SK-N-MC (cell line): ENCODE results near the gene CLK1.

ENCODE experiments used
- DNase-seq: peaks from one replicate; pipeline ENCODE4 v3.0.0-alpha.2; 2011; ENCODE audit warnings: low read depth, low spot score
- H3K27ac ChIP-seq: fragments of 200-600 bp; sonication (generic); 2 replicates; pipeline ENCODE4 v1.5.1; 2016; ENCODE audit warnings: mixed run types
- H3K36me3 ChIP-seq: fragments of 200-600 bp; sonication (generic); 2 replicates; pipeline ENCODE4 v1.6.1; 2017; ENCODE audit warnings: antibody characterized with exemption, low read length, mixed read lengths; ENCODE audit not compliant: insufficient read depth
- H3K4me3 ChIP-seq: fragments of 200-600 bp; sonication (generic); 2 replicates; pipeline ENCODE4 v1.5.1; 2016
- H3K9ac ChIP-seq: fragments of 200-600 bp; sonication (generic); 2 replicates; pipeline ENCODE4 v1.8.0; 2017; ENCODE audit warnings: mixed run types, mixed read lengths; ENCODE audit not compliant: insufficient read length
- H3K9me3 ChIP-seq: fragments of 200-600 bp; sonication (generic); 2 replicates; pipeline ENCODE4 v1.6.1; 2017; ENCODE audit warnings: low read depth, mild to moderate bottlenecking, antibody characterized with exemption, low read length, moderate library complexity, mixed read lengths
- EZH2 ChIP-seq: fragments of 200-600 bp; sonication (generic); IDR thresholded peaks from one replicate; pipeline ENCODE4 v1.6.1; 2017; ENCODE audit warnings: antibody characterized with exemption
- FOXP2 ChIP-seq: optimal IDR thresholded peaks from 2 replicates; pipeline ENCODE3; 2011; ENCODE audit warnings: mild to moderate bottlenecking, moderate library complexity; ENCODE audit not compliant: insufficient read depth; ENCODE audit errors: extremely low read length, control extremely low read depth
- POLR2AphosphoS5 ChIP-seq: IDR thresholded peaks from 2 replicates; pipeline ENCODE4 v1.6.1; 2012; ENCODE audit warnings: mild to moderate bottlenecking, low read depth, low read length, borderline replicate concordance

The CLK1 gene

DNA sequence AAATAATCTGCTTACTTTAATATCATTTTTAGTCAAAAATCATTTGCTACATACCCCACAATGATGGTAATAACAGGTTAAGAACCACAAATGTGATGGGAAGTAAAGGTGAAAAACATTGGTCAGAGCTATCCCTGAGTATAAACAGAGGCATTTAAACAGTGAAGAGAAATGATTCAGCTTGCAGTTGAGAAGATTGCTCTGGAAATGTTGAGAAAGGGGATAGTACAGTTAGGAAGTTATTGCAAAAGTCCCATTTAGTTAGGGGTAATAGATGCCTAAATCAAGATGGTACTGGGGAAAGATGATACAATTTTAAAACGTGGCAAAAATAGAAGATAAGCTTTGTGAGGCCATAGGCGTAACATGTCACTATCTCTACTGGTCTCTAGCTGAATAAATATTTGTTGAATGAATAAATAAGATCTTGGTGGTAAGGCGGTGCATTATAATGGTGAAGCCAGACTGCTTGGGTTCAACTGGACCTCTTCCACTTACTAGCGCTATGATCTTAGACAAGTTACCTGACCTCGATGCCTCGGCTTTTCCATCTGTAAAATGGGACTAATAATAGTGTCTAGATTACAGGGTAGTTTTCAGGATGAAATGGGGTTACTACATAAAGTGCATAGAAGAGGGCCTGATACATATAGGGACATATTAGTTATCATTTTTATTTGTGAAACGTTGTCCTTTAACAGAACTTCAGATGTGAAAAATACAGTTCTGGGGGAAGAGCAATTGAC lies 54.8 kb downstream of the CLK1 start:
- Histone ChIP-seq H3K9ac (no peak overlapping the region), H3K27ac (no peak overlapping the region), H3K4me3 (no peak overlapping the region), H3K9me3 (no peaks in the 10 kb centered on the region), H3K36me3 (peaks cover 11% of the 10 kb centered on the region)
- DNase-seq: no peak
- no peak for TF ChIP-seq FOXP2
- TF ChIP-seq EZH2: no peak
- TF ChIP-seq POLR2AphosphoS5: no peak
